ENCODE data around the gene NLGN4Y.

DNA sequence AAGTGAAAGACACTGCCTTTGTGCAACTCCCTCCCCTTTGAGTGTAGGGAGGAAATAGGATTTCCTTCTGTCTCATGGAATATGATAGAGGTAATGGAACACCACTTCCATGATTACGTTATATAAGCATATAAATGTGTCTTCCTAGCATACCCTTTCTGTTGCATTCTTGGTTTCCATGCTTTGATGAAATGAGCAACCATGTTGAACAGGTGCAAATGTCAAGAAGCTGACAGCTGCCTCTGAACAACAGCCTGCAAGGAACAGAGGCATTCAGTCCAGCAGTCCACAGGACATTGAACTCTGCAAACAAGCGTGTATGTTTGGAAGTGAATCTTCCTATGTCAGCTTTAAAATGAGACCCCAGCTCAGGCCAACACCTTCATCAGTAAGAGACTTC is 117.5 kb downstream of the NLGN4Y start:
- no peak for TF ChIP-seq OSR1 (CRISPR knock-in tag; IDR thresholded peaks at IDR 0.05)
- TF ChIP-seq ZC3H10 (CRISPR knock-in tag; IDR thresholded peaks at IDR 0.05) = no peak
- no peak for TF ChIP-seq CSDC2 (CRISPR knock-in tag; IDR thresholded peaks at IDR 0.05)
- TF ChIP-seq PPARA (CRISPR knock-in tag; IDR thresholded peaks at IDR 0.05; ENCODE audit: borderline replicate concordance) = no peak
- TF ChIP-seq CSRNP3 (CRISPR knock-in tag; IDR thresholded peaks at IDR 0.05) = no peak
- TF ChIP-seq RARB (CRISPR knock-in tag; IDR thresholded peaks at IDR 0.05) = no peak
- TF ChIP-seq, protein P1, sequence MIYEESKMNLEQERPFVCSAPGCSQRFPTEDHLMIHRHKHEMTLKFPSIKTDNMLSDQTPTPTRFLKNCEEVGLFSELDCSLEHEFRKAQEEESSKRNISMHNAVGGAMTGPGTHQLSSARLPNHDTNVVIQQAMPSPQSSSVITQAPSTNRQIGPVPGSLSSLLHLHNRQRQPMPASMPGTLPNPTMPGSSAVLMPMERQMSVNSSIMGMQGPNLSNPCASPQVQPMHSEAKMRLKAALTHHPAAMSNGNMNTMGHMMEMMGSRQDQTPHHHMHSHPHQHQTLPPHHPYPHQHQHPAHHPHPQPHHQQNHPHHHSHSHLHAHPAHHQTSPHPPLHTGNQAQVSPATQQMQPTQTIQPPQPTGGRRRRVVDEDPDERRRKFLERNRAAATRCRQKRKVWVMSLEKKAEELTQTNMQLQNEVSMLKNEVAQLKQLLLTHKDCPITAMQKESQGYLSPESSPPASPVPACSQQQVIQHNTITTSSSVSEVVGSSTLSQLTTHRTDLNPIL (CRISPR knock-in tag; IDR thresholded peaks at IDR 0.05; ENCODE audit: low read depth) = no peak
- no peak for TF ChIP-seq BACH2 (CRISPR knock-in tag; IDR thresholded peaks at IDR 0.05; ENCODE audit: borderline replicate concordance)
- no peak for TF ChIP-seq ARNTL (CRISPR knock-in tag; IDR thresholded peaks at IDR 0.05; ENCODE audit: borderline replicate concordance, low read depth)
- TF ChIP-seq ESRRG (CRISPR knock-in tag; IDR thresholded peaks at IDR 0.05) = no peak
- TF ChIP-seq, protein P2, sequence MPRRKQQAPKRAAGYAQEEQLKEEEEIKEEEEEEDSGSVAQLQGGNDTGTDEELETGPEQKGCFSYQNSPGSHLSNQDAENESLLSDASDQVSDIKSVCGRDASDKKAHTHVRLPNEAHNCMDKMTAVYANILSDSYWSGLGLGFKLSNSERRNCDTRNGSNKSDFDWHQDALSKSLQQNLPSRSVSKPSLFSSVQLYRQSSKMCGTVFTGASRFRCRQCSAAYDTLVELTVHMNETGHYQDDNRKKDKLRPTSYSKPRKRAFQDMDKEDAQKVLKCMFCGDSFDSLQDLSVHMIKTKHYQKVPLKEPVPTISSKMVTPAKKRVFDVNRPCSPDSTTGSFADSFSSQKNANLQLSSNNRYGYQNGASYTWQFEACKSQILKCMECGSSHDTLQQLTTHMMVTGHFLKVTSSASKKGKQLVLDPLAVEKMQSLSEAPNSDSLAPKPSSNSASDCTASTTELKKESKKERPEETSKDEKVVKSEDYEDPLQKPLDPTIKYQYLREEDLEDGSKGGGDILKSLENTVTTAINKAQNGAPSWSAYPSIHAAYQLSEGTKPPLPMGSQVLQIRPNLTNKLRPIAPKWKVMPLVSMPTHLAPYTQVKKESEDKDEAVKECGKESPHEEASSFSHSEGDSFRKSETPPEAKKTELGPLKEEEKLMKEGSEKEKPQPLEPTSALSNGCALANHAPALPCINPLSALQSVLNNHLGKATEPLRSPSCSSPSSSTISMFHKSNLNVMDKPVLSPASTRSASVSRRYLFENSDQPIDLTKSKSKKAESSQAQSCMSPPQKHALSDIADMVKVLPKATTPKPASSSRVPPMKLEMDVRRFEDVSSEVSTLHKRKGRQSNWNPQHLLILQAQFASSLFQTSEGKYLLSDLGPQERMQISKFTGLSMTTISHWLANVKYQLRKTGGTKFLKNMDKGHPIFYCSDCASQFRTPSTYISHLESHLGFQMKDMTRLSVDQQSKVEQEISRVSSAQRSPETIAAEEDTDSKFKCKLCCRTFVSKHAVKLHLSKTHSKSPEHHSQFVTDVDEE (CRISPR knock-in tag; IDR thresholded peaks at IDR 0.05) = no peak
- TF ChIP-seq, protein P3, sequence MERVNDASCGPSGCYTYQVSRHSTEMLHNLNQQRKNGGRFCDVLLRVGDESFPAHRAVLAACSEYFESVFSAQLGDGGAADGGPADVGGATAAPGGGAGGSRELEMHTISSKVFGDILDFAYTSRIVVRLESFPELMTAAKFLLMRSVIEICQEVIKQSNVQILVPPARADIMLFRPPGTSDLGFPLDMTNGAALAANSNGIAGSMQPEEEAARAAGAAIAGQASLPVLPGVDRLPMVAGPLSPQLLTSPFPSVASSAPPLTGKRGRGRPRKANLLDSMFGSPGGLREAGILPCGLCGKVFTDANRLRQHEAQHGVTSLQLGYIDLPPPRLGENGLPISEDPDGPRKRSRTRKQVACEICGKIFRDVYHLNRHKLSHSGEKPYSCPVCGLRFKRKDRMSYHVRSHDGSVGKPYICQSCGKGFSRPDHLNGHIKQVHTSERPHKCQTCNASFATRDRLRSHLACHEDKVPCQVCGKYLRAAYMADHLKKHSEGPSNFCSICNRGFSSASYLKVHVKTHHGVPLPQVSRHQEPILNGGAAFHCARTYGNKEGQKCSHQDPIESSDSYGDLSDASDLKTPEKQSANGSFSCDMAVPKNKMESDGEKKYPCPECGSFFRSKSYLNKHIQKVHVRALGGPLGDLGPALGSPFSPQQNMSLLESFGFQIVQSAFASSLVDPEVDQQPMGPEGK (CRISPR knock-in tag; IDR thresholded peaks at IDR 0.05; ENCODE audit: borderline replicate concordance) = no peak
- no peak for TF ChIP-seq TCF4 (CRISPR knock-in tag; IDR thresholded peaks at IDR 0.05; ENCODE audit: borderline replicate concordance)

Measured in SK-N-SH treated with all-trans-retinoic acid at 6 μM for 48 hours (cell line).